DMS53 (cell line): ENCODE results near the gene KRTAP10-4.
"Not testable (repeated sequence)": the region's sequence is repeated elsewhere in the genome, so short reads cannot be mapped to it uniquely, and the experiment has no call there.

Experiments used
- DNase-seq: peaks from one replicate; lab custom pipeline; 2025; lab: John Stamatoyannopoulos, UW

Gene KRTAP10-4

DNA sequence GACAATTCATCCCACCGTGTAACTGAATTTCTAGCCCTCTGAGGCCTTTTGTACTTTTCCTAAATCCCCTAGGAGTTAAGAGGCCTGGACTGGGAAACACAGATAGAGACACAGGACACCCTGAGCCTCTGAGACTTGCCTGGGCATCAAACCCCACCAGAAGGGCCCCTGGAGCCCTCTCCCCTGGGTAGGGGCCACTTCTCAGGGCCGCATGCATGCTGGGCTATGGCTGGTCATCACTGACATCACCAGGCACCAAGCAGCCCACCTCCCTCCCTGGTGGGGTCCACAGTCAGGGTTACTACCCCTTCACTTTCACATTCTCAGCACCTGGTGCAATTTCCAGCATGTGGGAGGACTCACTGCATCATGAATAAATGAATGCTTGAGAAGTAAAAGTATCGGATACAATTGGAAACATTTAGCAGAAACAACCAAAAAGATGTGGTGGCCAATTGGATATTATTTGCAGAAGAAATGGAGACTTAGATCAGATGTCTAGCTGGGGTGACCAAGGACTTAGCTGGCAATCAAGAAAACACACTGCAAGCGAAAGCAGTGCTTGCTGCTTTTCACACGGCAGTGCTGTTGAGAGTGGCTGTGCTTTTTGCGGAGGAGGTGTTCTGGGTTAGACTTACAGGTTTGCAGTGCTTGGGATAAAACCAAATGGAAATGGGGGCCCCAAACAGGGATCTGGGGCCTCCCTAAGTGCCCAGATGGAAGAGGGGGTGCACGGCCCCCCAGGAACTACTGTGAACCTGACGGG, 25.9 kb downstream of the KRTAP10-4 start:
- DNase-seq, result no peak

DNA sequence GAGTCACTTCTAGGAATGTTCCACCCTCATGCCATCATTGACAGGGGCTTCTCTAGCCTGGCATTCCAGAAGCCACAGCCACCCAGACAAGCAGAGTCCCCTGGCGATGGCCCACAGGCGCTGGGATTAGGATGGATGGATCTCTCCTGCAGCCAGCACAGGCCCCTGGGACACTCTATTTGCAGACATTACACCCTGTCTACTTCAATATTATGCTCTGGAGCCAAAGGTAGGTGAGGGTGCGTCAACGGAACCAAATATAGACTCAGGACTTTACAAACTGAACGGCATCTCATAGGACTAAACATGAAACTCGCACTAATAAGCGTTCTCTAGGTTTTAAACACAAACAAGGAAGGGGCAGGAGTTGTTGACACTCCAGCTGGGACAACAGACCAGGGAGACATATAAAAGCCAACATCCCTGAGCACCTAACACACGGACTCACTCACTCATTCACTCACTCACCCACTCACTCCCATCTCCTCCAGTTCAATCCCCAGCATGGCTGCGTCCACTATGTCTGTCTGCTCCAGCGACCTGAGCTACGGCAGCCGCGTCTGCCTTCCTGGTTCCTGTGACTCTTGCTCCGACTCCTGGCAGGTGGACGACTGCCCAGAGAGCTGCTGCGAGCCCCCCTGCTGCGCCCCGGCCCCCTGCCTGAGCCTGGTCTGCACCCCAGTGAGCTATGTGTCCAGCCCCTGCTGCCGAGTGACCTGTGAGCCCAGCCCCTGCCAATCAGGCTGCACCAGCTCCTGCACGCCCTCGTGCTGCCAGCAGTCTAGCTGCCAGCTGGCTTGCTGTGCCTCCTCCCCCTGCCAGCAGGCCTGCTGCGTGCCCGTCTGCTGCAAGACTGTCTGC, 26.8 kb downstream of the KRTAP10-4 start, which contains the start of gene KRTAP10-7:
Gene KRTAP10-7 (plus strand): TSS at position 480 of the 861 bp plus-strand sequence. CDS start 25 bp downstream, at position 505.
- DNase-seq, result peak; percentile 21

DNA sequence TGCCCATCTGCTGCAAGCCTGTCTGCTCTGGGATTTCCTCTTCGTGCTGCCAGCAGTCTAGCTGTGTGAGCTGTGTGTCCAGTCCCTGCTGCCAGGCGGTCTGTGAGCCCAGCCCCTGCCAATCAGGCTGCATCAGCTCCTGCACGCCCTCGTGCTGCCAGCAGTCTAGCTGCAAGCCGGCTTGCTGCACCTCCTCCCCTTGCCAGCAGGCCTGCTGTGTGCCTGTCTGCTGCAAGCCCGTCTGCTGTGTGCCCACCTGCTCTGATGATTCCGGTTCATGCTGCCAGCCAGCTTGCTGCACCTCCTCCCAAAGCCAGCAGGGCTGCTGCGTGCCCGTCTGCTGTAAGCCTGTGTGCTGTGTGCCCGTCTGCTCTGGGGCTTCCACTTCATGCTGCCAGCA, 27.6 kb downstream of the KRTAP10-4 start:
- peak; percentile 44 for DNase-seq

DNA sequence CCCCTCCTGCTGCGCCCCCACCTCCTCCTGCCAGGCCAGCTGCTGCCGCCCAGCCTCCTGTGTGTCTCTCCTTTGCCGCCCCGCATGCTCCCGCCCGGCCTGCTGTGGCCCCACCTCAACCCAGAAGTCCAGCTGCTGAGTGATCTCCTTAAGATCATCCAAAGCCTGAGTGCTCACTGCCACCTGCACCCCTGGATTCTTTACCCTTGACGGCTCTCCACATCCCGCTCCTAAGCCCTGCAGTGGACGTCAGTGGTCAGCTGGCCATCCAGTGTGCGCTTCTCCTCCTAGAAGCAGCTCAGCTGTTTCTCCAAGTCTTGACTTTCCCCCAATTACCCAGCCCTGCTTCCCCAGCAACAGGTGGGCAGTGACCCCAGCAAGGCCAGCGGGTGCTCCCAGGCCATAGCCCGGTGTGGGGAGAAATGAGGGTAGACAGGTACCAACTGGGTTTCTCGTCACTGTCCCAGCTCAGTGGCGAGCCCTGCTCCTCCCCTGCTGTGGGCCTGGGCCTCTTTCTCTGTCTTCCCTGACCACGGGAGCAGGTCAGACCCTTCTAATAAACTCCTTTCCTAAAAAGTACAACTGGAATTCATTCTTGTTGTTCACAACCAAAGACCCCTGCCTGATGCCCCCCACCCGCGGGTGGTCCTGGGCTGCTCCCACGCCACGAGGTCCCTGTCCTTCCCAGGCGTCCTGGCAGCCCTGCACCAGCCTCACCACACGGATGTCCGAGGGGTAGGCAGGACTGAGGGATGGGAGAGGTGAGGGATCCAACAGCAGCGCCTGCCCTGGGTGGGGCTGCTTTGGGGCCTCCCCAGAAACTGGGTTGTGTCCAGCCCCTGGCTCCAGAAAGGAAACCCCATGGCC, 28.3 kb downstream of the KRTAP10-4 start:
- DNase-seq, result no peak

DNA sequence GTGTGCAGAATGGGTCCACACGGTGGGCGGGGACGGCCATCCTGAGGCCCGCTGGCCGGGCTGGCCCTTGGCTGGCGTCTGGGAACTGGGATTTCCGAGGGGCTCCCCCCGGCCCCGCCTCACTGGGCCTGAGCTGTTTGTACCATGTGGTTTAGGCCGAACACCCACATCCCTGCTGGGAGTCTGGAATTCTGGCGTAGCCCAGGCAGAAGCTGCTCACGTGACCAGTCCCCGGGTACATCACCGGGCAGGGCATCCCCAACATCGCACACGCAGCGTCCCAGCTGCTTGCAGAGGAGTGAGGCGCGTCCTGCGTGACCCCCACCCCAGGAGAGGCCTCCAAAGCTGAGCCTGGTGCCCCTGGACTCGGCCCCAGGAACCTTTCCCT, 28.9 kb downstream of the KRTAP10-4 start:
- no peak for DNase-seq

DNA sequence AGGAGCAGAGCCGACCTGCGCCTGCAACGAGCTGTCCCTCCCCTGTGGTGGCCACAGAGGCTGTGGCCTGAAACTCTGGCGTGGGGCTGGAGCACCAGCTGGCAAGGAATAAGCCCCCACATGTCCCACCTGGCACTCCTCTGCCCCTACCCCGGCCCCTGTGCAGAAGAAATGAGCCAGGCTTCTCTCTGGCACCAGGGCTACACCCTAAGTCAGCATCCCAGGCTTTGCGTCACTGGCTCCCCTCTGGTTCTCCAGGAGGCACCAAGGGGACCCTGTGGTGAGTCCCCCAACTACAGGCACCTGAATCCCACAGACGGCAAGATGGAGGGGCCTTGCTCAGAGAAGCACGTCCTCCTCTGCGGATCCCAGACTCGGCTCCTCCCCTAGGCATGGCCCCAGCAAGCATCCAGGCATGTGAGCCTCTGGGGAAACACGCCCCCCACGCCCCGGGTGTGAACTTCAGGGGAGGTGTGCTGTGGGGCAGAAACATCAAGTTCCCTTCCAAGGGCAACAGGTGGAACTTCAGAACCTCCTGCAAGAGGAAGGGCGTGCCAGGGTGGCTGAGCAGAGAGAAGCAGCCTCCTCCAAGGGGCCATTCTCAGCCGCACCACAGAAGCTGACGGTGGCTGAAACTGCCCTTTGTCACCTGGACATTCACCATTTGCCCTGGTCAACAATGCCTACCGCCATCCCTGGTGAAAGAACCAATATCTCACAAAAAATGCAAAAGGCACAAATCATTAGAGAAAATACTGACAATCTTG, 29.8 kb downstream of the KRTAP10-4 start:
- DNase-seq, result no peak

DNA sequence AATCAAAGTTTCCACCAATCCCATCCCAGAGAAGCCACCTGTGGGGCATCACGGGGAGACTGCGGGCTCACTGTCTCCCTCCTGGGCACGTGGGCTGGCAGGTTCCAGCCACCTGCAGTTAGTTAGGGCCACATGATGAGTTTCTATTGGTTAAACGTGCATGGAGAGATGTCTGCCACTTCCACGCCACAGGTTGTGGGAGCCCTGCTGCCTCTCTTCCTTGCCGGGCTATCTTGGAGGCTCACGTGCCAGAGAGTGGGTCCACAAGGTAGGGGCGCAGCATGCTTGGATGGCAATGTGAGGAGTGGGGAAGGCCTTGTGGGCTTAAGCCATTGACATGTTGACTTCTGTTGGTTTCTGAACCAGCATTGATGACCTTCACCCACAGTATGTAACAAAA, 30.4 kb downstream of the KRTAP10-4 start:
- no peak for DNase-seq

DNA sequence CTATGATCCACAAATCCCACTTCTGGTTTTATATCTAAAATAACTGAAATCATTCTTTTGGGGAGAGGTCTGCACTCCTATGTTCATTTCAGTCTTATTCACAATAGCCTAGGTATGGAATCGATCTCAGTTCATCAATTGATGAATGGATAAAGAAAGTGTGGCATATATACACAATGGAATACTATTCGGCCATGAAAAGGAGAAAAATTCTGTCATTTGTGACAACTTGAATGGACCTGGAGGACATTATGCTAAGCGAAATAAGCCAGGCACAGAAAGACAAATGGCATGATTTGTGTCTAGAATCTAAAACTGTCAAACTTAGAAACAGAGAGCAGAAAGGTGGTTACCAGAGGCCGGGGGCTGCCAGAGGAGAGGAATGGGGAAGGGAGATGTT, 33.0 kb downstream of the KRTAP10-4 start:
- no peak for DNase-seq

DNA sequence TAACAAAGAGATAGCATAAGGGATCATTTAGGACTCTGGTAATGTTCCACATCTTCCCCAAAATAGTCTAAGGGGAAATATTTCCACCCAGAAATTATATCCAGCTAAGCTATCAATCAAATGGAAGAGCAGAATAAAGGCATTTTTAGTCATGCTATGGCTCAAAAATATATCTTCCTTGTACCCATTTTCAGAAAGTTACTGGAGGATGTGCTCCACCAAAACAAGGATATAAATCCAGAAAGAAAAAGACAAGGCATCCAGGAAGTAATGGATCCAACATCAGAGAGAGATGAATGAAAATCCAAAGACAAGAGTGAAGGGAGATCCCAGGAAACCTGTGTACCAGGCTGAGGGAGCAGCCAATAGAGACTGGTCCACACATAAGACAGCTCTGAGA, 35.7 kb downstream of the KRTAP10-4 start:
- no peak for DNase-seq

DNA sequence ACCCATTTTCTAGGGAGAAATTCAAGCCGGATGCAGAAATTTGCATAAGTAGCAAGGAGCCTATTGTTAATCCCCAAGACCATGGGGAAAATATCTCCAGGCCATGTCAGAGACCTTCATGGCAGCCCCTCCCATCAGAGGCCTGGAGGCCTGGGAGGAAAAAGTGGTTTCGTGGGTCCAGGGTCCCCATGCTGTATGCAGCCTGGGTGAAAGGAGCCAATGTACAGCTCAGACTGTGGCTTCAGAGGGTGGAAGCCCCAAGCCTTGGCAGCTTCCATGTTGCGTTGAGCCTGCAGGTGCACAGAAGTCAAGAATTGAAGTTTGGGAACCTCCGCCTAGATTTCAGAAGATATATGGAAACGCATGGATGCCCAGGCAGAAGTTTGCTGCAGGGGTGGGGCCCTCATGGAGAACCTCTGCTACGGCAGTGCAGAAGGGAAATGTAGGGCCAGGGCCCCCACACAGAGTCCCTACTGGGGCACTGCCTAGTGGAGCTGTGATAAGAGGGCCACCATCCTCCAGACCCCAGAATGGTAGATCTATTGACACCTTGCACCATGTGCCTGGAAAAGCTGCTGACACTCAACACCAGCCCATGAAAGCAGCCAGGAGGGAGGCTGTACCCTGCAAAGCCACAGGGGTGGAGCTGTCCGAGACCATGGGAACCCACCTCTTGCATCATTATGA, 36.8 kb downstream of the KRTAP10-4 start:
- DNase-seq, result not testable (repeated sequence)

DNA sequence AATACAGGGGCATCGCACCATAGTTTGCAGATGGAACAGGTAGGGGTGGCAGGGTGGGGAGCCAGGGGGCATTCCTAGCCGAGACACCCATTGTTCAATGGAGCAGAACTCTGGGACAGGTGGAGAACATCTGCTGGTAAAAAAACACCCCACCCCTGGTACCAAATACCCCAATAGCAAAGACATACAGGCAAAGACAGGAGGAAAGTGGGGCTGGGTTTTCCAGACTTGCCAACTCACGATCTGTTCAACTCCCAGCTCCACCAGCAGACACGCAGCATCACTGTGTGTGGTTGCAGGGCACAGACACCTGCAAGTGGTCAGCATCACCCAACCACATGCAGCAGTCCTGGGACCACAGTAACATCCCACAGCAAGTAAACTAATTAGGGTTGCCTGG, 38.0 kb downstream of the KRTAP10-4 start:
- DNase-seq, result no peak

DNA sequence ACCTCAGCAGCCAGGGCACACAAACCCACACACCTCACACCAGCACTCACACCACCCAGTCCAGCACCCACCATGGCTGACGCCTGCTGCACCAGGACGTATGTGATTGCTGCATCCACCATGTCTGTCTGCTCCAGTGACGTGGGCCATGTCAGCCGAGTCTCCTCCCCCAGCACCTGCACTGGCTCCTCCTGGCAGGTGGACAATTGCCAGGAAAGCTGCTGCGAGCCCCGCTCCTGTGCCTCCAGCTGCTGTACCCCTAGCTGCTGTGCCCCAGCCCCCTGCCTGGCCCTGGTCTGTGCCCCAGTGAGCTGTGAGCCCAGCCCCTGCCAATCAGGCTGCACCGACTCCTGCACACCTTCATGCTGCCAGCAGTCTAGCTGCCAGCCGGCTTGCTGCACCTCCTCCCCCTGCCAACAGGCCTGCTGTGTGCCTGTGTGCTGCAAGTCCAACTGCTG, 38.5 kb downstream of the KRTAP10-4 start, which contains the start of gene KRTAP10-8:
Gene KRTAP10-8 (plus strand): TSS at position 51 of the 458 bp plus-strand sequence. CDS start 22 bp downstream, at position 73.
- DNase-seq, result no peak

DNA sequence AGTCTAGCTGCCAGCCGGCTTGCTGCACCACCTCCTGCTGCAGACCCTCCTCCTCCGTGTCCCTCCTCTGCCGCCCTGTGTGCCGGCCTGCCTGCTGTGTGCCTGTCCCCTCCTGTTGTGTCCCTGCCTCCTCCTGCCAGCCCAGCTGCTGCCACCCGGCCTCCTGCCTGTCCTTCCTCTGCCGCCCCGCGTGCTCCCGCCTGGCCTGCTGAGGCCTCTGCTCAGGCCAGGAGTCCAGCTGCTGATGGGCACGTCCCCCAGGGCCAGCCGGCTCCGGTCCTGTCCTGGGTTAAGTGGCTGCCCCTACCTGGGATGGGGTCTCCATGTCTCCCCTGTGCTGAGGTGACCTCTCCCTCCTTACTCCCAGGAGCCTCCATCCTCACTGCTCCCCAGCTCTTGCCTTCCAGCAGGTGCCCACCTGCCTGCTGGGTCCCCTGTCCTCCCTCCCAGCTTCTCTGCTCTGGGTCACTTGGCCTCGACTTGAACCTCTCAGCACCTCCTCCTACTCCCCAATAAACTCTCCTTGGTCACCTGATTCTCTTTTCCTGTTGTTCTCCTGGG, 39.2 kb downstream of the KRTAP10-4 start:
- DNase-seq, result no peak

DNA sequence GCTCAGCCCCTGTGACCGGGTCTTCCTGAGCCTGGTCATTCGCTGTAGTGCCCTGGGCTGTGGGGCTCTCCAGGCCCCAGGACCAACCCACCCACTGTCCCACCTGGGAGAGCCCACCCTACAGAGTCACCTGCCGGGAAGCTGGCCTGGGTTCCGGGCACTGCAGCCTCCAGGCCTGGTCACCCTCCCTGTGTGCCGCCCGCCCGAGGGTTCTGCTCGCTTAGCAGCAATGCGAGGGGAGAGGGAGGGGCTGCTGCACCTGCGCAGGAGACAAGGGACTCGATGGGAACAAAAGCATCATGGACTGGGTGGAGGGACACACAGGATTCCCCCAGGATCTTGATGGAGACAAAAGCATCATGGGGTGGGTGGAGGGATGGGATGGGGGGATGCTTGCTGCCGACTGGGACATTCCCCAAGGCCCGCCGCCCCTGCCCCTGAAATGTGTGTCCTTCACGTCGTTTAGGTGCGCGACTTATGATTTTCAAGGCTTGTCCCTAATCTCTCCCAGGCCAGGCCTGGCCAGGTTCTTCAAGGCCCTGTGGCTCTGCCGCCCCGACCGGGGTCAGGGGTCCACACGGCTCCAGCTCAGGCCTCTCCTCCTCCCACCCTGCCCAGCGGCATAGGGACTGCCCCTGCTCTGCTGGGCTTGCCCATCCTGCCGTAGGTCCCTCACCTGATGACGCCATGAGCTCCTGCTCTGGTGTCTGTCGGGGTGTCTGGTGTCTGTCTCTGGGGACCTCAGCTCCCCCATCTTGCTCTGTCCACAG, 40.0 kb downstream of the KRTAP10-4 start:
- DNase-seq, result no peak

DNA sequence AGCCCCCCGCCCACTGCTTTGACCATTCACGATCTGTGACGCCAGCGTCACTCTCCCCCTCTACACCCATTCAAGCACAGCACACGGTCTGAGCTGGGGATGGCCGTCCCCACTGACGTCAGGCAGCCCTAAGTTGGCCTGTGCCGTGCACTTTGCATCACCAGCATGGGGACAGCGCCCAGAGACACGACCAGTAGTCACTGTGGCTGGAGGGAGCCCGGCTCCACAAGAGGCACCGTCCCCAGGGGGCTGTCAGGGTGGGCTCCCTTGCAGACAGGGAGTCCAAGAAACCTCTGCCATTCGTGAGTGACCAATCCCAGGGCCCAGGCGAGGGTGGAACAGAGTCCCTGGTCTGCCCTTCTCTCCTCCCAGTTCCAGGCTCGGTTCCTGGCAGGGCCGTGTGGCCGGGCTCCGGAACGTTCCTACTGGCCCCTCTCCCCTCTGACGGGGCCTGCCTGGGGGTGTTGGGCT, 40.7 kb downstream of the KRTAP10-4 start:
- no peak for DNase-seq

DNA sequence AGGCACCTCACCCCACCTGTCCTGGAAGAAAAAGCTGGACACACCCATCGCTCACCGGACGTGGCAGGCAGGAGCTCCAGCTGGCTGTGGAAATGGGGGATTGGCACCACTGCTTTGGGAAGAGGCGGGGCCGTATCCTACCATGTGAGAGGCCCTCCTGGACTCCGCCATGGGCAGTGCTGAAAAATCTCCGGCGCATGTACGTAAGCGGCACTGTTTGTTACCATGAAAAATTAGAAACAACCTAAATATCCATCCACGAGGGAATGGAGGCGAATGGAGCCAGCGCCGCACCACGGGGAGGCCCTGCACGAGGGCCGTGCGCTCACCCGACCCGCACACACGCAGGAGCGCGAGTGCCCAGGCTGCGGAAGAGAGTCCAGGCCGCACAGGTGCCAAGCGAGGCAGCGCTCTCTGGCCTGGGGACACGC, 41.4 kb downstream of the KRTAP10-4 start:
- DNase-seq, result no peak

DNA sequence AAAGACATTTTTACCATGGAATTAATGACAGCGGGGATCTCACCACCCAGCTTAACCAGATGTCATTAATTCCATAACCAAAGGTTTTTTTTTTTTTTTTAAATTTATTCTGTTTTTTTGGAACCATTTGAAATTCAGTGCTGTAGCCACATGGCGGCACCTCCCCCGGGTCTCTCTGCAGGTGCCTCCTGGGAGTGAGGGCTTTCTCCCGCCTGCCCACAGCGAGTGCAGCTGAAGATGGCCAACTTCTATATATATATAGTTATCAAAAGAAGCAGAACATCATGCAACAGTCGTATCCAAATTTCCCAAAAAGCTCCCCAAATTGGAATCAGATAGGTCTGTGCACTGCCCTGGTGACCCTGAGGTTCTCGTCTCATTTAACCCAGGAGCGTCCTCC, 41.9 kb downstream of the KRTAP10-4 start:
- no peak for DNase-seq

DNA sequence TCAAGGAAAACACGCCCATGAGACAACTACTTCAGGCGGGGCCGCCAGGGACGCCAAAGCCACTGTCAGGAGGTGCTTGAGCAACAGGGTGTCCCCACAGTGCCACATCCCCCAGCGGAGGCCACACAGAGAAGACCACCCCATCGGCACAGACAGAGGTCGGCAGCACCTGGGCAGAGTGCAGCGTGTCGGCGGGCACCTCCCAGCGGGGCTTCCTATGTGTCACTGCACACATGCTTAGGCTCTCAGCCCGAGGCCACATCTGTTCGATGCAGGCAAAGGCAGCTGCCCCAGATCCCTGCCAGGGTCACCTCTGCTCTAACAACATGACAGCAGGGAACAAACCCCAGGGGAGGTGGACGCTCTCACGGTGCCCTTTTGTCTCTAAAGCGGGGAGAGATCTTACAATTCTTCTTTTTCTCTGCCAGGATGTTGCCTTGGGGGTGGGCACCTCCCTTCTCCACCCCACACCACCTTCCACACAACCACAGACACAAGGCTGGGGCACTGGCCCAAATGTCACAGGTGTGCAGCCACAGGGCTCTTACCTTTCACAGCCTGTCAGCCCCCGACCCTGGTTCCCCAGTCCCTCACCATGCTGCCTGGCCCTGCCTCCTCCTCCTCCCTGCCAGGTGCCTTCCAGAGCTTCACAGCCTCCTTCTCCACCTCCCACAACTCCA, 42.5 kb downstream of the KRTAP10-4 start:
- DNase-seq, result no peak

DNA sequence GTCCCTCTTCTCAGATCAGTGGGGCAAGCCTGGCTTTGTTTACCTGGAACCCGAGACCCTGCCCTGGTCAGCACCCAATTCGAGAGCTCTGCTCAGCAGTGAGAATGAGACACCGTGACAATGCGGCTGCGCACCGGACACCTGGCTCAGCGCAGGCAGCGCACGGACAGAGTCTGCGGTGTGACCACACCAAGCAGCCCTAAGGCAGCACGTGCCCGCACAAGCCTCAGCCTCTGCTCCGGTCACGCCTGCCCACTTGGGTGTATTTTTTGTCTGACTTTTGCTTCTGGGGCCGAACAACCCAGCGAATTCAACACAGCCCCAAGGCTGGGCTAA, 43.0 kb downstream of the KRTAP10-4 start:
- DNase-seq, result no peak
